ENCODE results near the gene SULT1C4. TPM values are rescaled to one million over a fixed set of nuclear protein-coding genes. Genes with fewer than 3 reads are reported as not detected.

The SULT1C4 gene
- 9.0 and 11.3 TPM in 2 replicates for total RNA-seq (ENCODE audit: low replicate concordance)

DNA sequence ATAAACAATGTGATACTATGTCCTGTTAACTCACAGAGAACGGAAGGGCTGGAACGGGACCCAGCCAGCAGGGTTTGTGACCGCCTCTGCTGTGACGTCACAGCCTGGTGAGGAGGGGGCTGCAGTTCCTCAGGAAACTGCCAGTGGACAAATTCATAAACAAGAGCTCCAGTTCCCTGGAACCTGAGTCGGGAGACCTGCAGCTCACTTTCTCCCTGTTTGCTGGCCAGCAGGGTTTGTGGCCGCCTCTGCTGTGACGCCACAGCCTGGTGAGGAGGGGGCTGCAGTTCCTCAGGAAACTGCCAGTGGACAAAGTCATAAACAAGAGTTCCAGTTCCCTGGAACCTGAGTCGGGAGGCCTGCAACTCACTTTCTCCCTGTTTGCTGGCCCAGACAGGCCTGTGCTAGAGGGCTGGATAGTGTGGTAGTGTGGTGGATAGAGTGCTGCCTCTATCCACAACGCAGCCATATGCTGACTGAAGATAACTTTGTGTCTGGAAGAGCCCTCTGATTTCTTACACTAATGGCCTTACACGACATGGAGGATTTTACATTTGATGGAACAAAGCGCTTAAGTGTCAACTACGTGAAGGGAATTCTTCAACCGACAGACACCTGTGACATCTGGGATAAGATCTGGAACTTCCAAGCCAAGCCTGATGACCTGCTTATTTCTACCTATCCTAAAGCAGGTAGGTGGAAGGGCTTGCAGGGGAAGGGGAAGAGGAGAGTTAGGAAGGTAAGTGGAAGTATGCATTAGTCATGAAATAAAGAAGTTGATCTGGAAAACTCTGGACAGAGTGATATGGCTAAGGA is at the start of gene SULT1C4:
Gene SULT1C4 (plus strand): TSS at position 140 of the 816 bp plus-strand sequence. CDS start 384 bp downstream, at position 524.
- Histone ChIP-seq H3K4me1 (peaks cover 24% of the 10 kb centered on the region), H3K9me3 (ENCODE audit: low read depth) (no peaks in the 10 kb centered on the region), H3K79me2 (ENCODE audit: low read depth) (no peaks in the 10 kb centered on the region), H3K27ac (peak within 1 kb of the TSS; percentile 14), H3F3A (ENCODE audit: low read depth) (peaks cover 10% of the 10 kb centered on the region), H3K4me2 (peak within 1 kb of the TSS; percentile 56), H3K36me3 (no peaks in the 10 kb centered on the region), H3K27me3 (no peaks in the 10 kb centered on the region), H4K20me1 (ENCODE audit: low read depth) (no peaks in the 10 kb centered on the region), H3K4me3 (peak within 1 kb of the TSS; percentile 20), H3K9ac (peak within 1 kb of the TSS; percentile 9), H2AFZ (replicated peaks) (peak within 1 kb of the TSS; percentile 94)
- DNase-seq (ENCODE audit: low spot score): peak; percentile 76
- H3K27me3 Mint-ChIP-seq (ENCODE audit: insufficient read depth, low read depth): peaks cover 2% of the 10 kb centered on the region
- H3K9me3 Mint-ChIP-seq: peaks cover 6% of the 10 kb centered on the region
- peaks cover 29% of the 10 kb centered on the region for H3K4me1 Mint-ChIP-seq
- H3K4me3 Mint-ChIP-seq: peak within 1 kb of the TSS; percentile 80
- H3K36me3 Mint-ChIP-seq: peaks cover 8% of the 10 kb centered on the region
- no peak for TF ChIP-seq EZH2phosphoT487 (IDR thresholded peaks at IDR 0.05)
- TF ChIP-seq, protein P1, sequence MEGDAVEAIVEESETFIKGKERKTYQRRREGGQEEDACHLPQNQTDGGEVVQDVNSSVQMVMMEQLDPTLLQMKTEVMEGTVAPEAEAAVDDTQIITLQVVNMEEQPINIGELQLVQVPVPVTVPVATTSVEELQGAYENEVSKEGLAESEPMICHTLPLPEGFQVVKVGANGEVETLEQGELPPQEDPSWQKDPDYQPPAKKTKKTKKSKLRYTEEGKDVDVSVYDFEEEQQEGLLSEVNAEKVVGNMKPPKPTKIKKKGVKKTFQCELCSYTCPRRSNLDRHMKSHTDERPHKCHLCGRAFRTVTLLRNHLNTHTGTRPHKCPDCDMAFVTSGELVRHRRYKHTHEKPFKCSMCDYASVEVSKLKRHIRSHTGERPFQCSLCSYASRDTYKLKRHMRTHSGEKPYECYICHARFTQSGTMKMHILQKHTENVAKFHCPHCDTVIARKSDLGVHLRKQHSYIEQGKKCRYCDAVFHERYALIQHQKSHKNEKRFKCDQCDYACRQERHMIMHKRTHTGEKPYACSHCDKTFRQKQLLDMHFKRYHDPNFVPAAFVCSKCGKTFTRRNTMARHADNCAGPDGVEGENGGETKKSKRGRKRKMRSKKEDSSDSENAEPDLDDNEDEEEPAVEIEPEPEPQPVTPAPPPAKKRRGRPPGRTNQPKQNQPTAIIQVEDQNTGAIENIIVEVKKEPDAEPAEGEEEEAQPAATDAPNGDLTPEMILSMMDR (IDR thresholded peaks at IDR 0.05): no peak
- no peak for TF ChIP-seq EZH2 (IDR thresholded peaks at IDR 0.05)
- H3K27ac Mint-ChIP-seq: peak within 1 kb of the TSS; percentile 85

DNA sequence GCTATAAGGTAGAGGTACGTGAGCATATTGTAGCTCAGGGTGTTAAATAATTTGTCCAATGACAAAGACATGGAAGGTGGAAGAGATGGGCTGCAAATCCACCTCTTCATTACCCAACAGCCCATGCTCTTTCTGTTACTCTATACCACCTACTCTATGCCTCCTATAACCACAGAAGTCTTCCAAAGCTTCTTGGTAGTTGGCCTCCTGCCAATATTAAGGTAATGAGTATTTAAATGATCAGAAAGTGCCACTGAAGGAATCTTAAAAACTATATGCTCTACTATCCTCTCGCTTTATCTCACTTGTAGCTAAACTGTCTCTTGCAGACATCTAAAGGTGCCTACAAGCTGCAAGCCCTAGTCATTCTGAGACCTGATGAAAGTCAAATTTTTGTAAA is 48.0 kb upstream of the SULT1C4 start:
- H3K27me3 ChIP-seq: no peaks in the 10 kb centered on the region
- no peaks in the 10 kb centered on the region for H3K36me3 ChIP-seq
- no peaks in the 10 kb centered on the region for H3K4me1 Mint-ChIP-seq
- H3K79me2 ChIP-seq (ENCODE audit: low read depth): no peaks in the 10 kb centered on the region
- H3K27me3 Mint-ChIP-seq (ENCODE audit: insufficient read depth, low read depth): no peaks in the 10 kb centered on the region
- no peak overlapping the region for H3K4me3 ChIP-seq
- H3K4me2 ChIP-seq: no peak overlapping the region
- no peaks in the 10 kb centered on the region for H3K36me3 Mint-ChIP-seq
- no peaks in the 10 kb centered on the region for H3F3A ChIP-seq (ENCODE audit: low read depth)
- H3K27ac Mint-ChIP-seq: no peak overlapping the region
- H3K9me3 ChIP-seq (ENCODE audit: low read depth): no peaks in the 10 kb centered on the region
- H3K9me3 Mint-ChIP-seq: no peaks in the 10 kb centered on the region
- no peak overlapping the region for H3K9ac ChIP-seq
- H3K27ac ChIP-seq: no peak overlapping the region
- TF ChIP-seq, protein P1 (IDR thresholded peaks at IDR 0.05): no peak
- TF ChIP-seq EZH2 (IDR thresholded peaks at IDR 0.05): no peak
- no peak for TF ChIP-seq EZH2phosphoT487 (IDR thresholded peaks at IDR 0.05)
- no peaks in the 10 kb centered on the region for H4K20me1 ChIP-seq (ENCODE audit: low read depth)
- no peak overlapping the region for H3K4me3 Mint-ChIP-seq
- no peaks in the 10 kb centered on the region for H3K4me1 ChIP-seq
- no peak for DNase-seq (ENCODE audit: low spot score)
- H2AFZ ChIP-seq (replicated peaks): no peak overlapping the region

DNA sequence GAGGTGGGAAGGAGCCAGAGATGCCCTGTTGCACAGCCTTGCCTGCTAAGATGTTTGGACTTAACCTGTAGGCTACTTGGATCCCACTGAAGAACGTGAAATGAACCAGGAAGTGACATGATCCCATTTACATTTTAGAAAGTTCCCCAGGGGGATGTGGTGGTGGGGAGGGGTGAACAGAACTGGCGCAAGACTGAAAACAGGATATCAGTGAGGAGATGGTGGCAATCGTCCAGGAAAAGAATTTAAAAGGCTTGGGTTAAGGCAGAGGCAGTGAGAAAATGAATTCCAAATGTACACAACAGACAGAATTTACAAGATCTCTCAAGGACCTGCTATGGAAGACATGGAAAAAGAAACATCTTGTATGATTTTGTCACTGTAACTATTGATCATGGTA is 46.8 kb upstream of the SULT1C4 start:
- no peaks in the 10 kb centered on the region for H3K36me3 Mint-ChIP-seq
- H3K9me3 ChIP-seq (ENCODE audit: low read depth): no peaks in the 10 kb centered on the region
- H3K4me3 Mint-ChIP-seq: no peak overlapping the region
- no peaks in the 10 kb centered on the region for H3K27me3 ChIP-seq
- H3K27ac ChIP-seq: no peak overlapping the region
- no peaks in the 10 kb centered on the region for H4K20me1 ChIP-seq (ENCODE audit: low read depth)
- peaks cover 2% of the 10 kb centered on the region for H3K27me3 Mint-ChIP-seq (ENCODE audit: insufficient read depth, low read depth)
- TF ChIP-seq, protein P1 (IDR thresholded peaks at IDR 0.05): no peak
- no peaks in the 10 kb centered on the region for H3K4me1 Mint-ChIP-seq
- no peak overlapping the region for H3K27ac Mint-ChIP-seq
- no peak overlapping the region for H3K4me3 ChIP-seq
- H2AFZ ChIP-seq (replicated peaks): no peak overlapping the region
- H3K79me2 ChIP-seq (ENCODE audit: low read depth): no peaks in the 10 kb centered on the region
- H3K9ac ChIP-seq: no peak overlapping the region
- no peaks in the 10 kb centered on the region for H3K9me3 Mint-ChIP-seq
- no peaks in the 10 kb centered on the region for H3F3A ChIP-seq (ENCODE audit: low read depth)
- H3K4me2 ChIP-seq: no peak overlapping the region
- no peaks in the 10 kb centered on the region for H3K4me1 ChIP-seq
- H3K36me3 ChIP-seq: no peaks in the 10 kb centered on the region
- DNase-seq (ENCODE audit: low spot score): no peak
